HEK293 (cell line): ENCODE measurements around the gene CNEP1R1.

Source experiments
- FEZF1 ChIP-seq: fragments of 450-650 bp; formaldehyde crosslinking; IDR thresholded peaks from 2 replicates; pipeline ENCODE4 v1.5.1; 2016; ENCODE audit warnings: missing biosample characterization, missing genetic modification characterization
- ZNF221 ChIP-seq: fragments of 450-650 bp; formaldehyde crosslinking; IDR thresholded peaks from 2 replicates; pipeline ENCODE4 v1.5.1; 2017; ENCODE audit warnings: missing biosample characterization, missing genetic modification characterization, borderline replicate concordance
- ZNF792 ChIP-seq: fragments of 450-650 bp; formaldehyde crosslinking; IDR thresholded peaks from 2 replicates; pipeline ENCODE4 v1.5.1; 2016; ENCODE audit warnings: missing biosample characterization, missing genetic modification characterization
- TF ChIP-seq, protein P1 (sequence below): fragments of 450-650 bp; formaldehyde crosslinking; IDR thresholded peaks from 2 replicates; pipeline ENCODE4 v1.5.1; 2016; ENCODE audit warnings: missing biosample characterization, missing genetic modification characterization, low read depth
- TF ChIP-seq, protein P2 (sequence below): fragments of 450-650 bp; formaldehyde crosslinking; IDR thresholded peaks from 2 replicates; pipeline ENCODE4 v1.5.1; 2016; ENCODE audit warnings: missing biosample characterization, missing genetic modification characterization

DNA sequence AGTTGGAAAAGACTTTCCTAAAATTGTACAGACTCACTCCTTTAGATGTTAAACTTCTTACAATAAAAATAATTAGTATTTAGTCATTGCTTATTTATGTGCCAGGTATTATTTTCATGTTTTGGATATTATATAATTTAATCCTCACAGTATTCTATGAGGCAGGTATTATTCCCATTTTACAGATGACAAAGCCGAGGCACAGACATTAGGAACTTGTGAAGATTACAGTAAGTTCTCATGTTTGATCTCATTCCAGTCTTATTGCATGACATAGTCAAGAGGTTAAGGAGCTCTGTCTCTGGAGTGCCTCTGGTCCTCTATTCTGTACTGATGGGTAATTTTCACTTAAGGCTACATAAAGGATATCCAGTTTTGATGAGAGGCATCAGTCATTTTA is 44.0 kb downstream of the CNEP1R1 start:
- TF ChIP-seq FEZF1 (tag by site-specific recombination) (no peak), ZNF792 (tag by site-specific recombination) (no peak), ZNF221 (tag by site-specific recombination) (no peak)
- TF ChIP-seq, protein P1, sequence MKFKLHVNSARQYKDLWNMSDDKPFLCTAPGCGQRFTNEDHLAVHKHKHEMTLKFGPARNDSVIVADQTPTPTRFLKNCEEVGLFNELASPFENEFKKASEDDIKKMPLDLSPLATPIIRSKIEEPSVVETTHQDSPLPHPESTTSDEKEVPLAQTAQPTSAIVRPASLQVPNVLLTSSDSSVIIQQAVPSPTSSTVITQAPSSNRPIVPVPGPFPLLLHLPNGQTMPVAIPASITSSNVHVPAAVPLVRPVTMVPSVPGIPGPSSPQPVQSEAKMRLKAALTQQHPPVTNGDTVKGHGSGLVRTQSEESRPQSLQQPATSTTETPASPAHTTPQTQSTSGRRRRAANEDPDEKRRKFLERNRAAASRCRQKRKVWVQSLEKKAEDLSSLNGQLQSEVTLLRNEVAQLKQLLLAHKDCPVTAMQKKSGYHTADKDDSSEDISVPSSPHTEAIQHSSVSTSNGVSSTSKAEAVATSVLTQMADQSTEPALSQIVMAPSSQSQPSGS (tag by site-specific recombination) = no peak
- TF ChIP-seq, protein P2, sequence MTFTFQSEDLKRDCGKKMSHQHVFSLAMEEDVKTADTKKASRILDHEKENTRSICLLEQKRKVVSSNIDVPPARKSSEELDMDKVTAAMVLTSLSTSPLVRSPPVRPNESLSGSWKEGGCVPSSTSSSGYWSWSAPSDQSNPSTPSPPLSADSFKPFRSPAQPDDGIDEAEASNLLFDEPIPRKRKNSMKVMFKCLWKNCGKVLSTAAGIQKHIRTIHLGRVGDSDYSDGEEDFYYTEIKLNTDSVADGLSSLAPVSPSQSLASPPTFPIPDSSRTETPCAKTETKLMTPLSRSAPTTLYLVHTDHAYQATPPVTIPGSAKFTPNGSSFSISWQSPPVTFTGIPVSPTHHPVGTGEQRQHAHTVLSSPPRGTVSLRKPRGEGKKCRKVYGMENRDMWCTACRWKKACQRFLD = no peak
